ENCODE results near the gene APRT.
"Not testable (repeated sequence)": the region's sequence is repeated elsewhere in the genome, so short reads cannot be mapped to it uniquely, and the experiment has no call there.

The APRT gene

DNA sequence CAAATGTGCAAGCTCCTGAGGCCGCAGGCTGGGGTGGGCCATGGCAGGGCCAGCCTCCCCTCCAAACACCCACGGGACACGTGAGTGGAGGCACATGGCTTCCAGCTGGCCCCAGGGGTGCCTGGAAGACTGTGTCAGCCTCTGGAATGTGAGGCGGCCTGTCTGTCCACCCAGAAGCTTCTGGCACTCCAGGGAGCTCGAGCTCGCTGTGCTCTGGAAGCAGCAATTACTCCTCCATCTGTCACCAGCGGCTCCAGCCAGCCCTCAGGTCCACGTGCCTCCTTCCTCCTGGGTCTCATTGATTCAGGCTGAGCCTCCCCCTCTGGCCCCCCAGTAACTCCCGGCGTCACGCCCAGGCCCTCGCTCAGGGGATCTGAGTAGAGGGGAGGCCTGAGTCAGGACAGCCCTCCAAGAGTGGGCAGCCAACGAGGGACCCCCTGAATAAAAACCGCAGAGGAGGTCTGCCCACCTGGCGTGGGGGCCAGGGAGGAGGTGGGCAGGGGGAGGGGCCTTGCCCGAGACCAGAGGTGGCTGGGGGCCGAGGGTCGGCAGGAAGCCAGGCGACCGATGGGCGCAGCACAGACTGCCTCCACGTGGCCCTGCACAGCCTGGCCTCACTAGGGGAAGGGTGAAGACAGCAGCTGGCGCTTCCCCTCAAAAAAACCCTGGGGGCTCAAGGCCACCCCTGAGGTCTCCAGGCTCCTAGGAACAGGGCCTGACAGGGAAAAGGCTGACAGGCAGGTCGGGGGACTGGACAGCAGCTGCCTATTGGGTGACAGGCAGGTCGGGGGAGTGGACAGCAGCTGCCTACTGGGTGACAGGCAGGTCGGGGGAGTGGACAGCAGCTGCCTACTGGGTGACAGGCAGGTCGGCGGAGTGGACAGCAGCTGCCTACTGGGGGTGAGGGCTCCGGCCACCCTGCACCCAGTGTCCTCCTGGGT lies 38.6 kb downstream of the APRT start:
- no peak for DNase-seq (ENCODE audit: low read depth)

- DNase-seq (ENCODE audit: low read depth): not testable (repeated sequence)
Observed at GRCh38 chr16:88771781-88772180, 39.9 kb downstream of the APRT start.

GRCh38 chr16:88771294-88771772 lies 40.4 kb downstream of the APRT start:
- no peak for DNase-seq (ENCODE audit: low read depth)

DNA sequence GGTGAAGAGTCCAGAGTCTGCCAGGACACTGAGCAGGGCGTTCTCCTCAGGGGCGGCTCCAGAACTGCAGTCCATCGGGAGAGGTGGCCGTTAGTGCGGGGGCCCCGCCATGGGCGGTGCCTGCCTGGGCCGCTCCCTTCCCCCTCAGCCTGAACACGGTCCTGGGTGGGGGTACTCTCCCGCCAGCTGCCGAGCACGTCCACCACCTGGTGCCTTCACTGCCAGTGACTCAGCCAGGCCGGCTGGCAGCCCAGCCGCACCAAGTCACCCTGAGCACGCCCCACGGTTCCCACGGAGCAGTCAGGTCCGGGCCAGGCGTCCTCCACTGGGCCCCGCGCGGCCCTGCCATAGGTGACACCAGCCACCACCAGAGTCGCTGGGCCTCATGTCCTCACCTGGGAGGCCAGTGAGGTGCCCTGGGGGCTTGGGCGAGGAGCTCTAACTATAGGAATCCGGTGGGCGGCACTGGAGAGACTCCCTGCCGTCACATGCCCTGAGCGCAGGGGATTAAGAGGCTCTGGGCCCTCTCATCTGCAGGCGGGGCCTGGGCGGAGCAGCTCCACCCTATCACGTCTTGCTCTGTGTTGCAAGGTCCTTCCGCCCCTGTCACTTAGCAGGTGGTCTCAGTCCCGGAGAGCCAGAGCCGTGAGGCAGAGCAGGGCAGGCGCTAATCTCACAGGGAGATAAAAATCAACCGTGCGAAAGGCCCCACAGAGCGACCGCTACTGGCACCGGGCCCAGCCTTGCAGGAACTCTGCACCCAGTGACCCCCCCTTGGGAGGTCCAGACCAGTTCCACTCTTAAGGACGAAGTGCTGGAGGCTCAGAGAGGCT lies 41.1 kb downstream of the APRT start:
- DNase-seq (ENCODE audit: low read depth): peak; percentile 26

DNA sequence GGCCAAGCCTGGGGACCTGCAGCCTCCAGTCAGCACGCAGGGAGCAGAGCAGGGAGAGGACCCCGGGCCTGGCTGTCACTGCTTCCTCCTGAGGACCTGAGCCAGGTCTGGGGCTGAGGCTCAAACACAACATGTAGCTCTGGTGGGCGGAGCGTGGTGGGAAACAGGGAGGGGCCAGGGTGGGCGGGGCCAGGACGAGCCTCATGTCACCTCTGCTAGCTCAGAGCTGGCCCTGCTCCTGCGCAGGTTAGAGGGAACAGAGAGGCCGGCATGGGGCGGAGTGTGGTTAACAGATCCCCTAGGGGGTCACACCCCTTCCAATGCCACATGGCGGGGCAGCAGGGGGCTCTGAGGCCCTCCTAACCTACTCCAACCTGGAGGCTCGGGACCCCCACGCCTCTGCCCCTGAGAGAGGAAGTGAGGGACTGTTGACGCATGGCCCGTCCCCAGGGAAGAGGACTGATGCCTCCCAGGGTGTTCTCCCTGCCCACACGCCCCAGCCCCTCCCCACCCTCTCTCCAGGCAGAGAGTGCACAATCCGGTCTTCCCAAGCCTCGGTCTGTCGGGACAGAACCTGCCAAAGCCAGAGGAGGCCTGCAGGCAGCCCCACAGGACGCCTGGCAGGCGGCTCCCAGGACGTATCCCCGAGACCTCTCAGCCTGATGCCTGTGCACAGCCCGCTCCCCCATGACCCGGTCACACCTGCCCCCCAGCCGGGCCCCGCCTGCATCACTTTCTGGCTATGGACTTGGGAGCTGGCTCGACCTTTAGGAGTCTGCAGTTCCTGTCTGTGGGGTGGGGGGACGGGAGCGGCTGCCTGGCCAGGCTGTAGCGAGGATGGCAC lies 41.9 kb downstream of the APRT start:
- no peak for DNase-seq (ENCODE audit: low read depth)

GRCh38 chr16:88768071-88768783 lies 43.5 kb downstream of the APRT start:
- no peak for DNase-seq (ENCODE audit: low read depth)

DNA sequence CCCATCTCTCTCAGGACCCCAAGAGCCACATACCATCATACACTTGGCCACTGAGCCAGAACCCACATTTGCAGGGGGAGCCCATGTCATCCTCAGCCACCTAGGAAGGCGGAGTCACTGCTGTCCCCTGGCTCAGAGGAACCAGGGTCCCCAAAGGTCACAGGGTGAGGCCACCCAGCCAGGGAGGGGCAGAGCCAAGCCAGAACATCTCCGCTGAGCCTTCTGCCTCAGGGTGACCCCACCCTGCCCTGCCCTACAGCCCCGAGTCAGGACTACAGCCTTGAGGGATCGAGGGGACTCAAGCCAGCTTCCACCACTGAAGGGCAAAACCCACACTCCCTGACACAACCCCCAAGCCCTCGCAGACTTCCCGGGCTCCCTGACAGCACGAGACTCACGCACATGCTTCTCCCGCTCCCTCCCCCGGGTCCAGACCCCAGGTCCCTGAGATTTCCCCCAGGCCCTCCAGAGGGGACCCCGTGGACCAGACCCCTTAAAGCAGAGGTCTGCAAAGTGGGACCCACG lies 44.1 kb downstream of the APRT start:
- no peak for DNase-seq (ENCODE audit: low read depth)

DNA sequence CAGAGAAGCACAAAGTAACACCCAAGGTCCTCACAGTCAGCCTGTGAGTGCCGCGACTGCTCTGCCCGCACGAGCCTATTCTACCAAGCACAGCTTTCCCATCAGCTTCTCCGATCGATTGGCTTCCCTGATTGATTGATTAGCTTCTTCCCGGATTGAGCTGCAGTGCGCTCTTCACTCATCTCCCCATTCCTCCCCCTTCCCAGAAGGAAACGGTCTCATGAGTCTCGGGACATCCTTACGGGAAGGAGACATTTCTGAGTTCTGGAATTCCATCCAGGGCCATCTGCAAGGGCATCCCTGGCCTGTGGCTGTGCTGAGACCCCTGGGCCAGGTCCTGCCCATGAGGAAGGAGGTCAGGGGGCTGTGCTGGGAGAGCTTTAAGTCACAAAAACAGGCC lies 44.8 kb downstream of the APRT start:
- DNase-seq (ENCODE audit: low read depth): no peak

DNA sequence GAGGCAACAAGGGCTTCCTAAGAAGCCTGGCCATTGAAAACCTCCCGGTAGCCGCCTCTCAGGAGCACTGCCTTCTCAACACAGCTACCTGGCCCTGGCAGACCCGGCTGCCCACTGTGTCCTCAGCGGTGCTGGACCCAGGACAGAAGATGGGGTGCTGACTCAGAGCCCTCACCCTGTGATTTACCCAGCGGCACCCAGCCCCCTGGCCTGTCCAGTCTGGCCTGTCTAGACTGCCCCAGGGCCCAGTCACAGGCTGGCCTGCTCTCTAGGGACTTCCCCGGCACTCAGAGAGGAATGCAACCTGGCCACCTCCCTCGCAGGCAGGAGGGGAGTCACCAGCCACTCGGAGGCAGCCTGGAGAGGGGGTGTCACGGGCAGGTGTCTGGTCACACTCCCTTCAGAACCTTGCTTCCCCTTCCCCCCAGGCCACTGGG lies 46.8 kb downstream of the APRT start:
- DNase-seq (ENCODE audit: low read depth): no peak

GRCh38 chr16:88764080-88764479 lies 47.6 kb downstream of the APRT start:
- no peak for DNase-seq (ENCODE audit: low read depth)

GRCh38 chr16:88763502-88764053 lies 48.1 kb downstream of the APRT start:
- no peak for DNase-seq (ENCODE audit: low read depth)

- DNase-seq (ENCODE audit: low read depth): no peak
Observed at GRCh38 chr16:88762941-88763340, 48.8 kb downstream of the APRT start.

DNA sequence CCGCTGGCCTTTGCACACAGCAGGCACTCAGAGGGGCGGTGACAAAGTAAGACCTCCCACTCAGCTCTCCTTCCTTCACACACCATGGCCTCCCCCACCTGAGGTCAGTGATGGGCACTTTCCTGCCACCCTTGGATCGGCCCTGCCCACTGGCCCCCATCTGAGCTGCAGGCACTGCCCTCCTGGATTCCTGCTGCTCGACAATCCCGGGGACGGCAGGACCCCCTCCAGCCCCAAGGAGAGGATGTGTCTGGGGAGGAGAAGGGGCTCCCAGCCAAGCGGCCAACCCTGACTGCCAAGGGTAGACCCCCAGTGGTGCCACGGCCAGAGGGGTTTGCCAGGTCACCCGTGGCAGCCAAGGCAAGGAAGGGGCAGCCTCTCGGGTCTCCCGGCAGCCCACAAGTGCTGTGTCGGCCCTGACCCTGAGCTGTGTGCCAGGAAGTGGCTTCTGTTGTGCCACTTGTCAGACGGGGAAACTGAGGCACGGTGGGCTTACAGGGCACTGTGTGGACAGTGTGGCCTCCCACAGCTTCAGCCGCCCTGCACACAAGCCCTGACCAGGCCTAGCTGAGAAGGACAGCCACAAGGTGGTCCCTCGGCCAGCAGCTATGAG lies 49.4 kb downstream of the APRT start:
- no peak for DNase-seq (ENCODE audit: low read depth)

GRCh38 chr16:88761830-88762229 lies 49.9 kb downstream of the APRT start:
- no peak for DNase-seq (ENCODE audit: low read depth)

GRCh38 chr16:88761143-88761534 lies 50.6 kb downstream of the APRT start:
- DNase-seq (ENCODE audit: low read depth): no peak

DNA sequence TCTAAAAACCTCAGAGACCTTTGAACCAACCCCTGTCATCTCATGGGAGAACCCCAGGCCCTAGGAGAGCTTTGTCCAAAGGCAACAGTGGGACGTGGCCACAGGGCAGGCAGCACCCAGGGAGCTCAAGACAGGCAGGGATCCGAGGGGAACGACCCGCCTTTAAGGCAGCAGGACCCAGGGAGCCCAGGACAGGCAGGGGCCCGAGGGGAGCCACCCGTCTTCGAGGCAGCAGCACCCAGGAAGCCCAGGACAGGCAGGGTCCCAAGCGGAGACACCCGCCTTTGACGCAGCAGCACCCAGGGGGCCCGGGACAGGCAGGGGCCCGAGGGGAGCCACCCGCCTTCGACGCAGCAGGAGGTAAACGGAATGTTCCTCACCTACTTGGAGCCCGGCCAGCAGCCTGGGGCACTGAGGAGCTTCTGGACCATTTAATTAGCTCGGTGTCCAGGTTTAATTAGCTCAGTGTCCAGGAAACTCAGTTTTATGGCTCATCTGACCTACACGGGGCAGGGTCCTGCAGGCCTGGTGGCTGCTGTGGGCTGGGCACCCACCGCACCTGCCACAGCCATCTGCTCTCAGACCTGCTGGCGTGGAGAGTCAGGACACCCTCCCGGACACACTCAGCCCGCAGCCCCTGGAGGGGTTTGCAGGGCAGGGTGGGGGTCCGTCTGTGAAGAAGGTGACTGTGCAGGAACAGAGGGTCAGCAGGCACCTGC lies 51.1 kb downstream of the APRT start:
- DNase-seq (ENCODE audit: low read depth): no peak

DNA sequence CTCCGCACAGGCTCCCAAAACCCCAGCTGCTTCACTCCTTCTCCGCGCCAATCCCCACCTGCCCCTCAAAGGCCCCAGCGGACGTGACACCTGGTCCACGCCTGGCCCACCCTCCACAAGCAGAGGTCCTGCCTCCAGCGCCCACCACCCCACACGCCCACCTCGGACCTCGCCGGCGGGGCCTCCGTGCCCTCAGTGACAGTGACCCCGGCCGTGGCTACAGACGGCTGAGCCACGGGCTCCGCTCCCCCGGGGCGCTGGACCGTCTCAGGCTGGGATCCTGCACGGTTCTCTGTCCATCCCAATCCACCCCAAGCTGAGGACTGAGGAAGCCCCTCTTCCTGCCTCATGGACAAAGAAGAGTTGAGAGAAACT lies 51.8 kb downstream of the APRT start:
- DNase-seq (ENCODE audit: low read depth): no peak
